Fibroblast of the conjunctiva (primary cell): ENCODE measurements around the gene SPA17.

ENCODE experiments used
- DNase-seq: peaks from one replicate; pipeline ENCODE4 v3.0.0-alpha.2; 2010; ENCODE audit warnings: low read depth

Gene SPA17

GRCh38 chr11:124662106-124662505, 11.6 kb upstream of the SPA17 start:
- DNase-seq = no peak

- no peak for DNase-seq
Measured at GRCh38 chr11:124663861-124664260, 9.8 kb upstream of the SPA17 start.

- no peak for DNase-seq
Measured at GRCh38 chr11:124667601-124668000, 6.1 kb upstream of the SPA17 start.

GRCh38 chr11:124669193-124669592, 4.5 kb upstream of the SPA17 start:
- DNase-seq = peak; percentile 38

- no peak for DNase-seq
Measured at GRCh38 chr11:124670732-124671131, 3.0 kb upstream of the SPA17 start.

- no peak for DNase-seq
Measured at GRCh38 chr11:124672536-124673215, 1.0 kb upstream of the SPA17 start.

GRCh38 chr11:124674168-124674517, 439 bp downstream of the SPA17 start:
- DNase-seq = no peak

- DNase-seq = no peak
Measured at GRCh38 chr11:124674571-124674970, 867 bp downstream of the SPA17 start.

- DNase-seq = peak; percentile 31
Measured at GRCh38 chr11:124676386-124676785, 2.7 kb downstream of the SPA17 start.

- DNase-seq = no peak
Measured at GRCh38 chr11:124678416-124678815, 4.7 kb downstream of the SPA17 start.

GRCh38 chr11:124681421-124681820, 7.7 kb downstream of the SPA17 start:
- no peak for DNase-seq

- no peak for DNase-seq
Measured at GRCh38 chr11:124682443-124682842, 8.7 kb downstream of the SPA17 start.

- no peak for DNase-seq
Measured at GRCh38 chr11:124693142-124693541, 19.4 kb downstream of the SPA17 start.

GRCh38 chr11:124699547-124699946, 25.8 kb downstream of the SPA17 start:
- no peak for DNase-seq

- no peak for DNase-seq
Measured at GRCh38 chr11:124700028-124700427, 26.3 kb downstream of the SPA17 start.

GRCh38 chr11:124707829-124708228, 34.1 kb downstream of the SPA17 start:
- no peak for DNase-seq

GRCh38 chr11:124712392-124712791, 38.7 kb downstream of the SPA17 start:
- no peak for DNase-seq

GRCh38 chr11:124716591-124716990, 42.9 kb downstream of the SPA17 start:
- no peak for DNase-seq

GRCh38 chr11:124717421-124717785, 43.7 kb downstream of the SPA17 start:
- DNase-seq = no peak

- no peak for DNase-seq
Measured at GRCh38 chr11:124717786-124718651, 44.3 kb downstream of the SPA17 start.

GRCh38 chr11:124718801-124719200, 45.1 kb downstream of the SPA17 start:
- DNase-seq = no peak

GRCh38 chr11:124719534-124719933, 45.8 kb downstream of the SPA17 start:
- no peak for DNase-seq

GRCh38 chr11:124722176-124722575, 48.5 kb downstream of the SPA17 start:
- no peak for DNase-seq
